Activated CD8-positive, alpha-beta T cell treated with anti-CD3 and anti-CD28 coated beads for 36 hours (primary cell): ENCODE data around the gene KCND1. TPM values are rescaled to one million over a fixed set of nuclear protein-coding genes. Genes with fewer than 3 reads are reported as not detected.
A peak's percentile ranks its signal among the peaks of the same experiment; 100 is the strongest.

Experiments used
- ATAC-seq: fragments of 200-7000 bp; cut with Tn5 transposase; one replicate; pipeline ENCODE4 v1.10.0; 2021; ENCODE audit warnings: mild to moderate bottlenecking, moderate library complexity
- CTCF ChIA-PET: fragments of 350-600 bp; sonication (Branson Sonifier 250); formaldehyde crosslinking; loops from one replicate; lab custom pipeline; 2021; ENCODE audit warnings: antibody characterized with exemption; lab: Charles Lee
- POLR2A ChIA-PET: fragments of 350-600 bp; sonication (Branson Sonifier 250); formaldehyde crosslinking; loops from one replicate; lab custom pipeline; 2021; ENCODE audit warnings: antibody characterized with exemption; lab: Charles Lee
- DNase-seq: peaks from one replicate; pipeline ENCODE4 v3.0.0-alpha.2; 2020
- H3K27ac Mint-ChIP-seq: one replicate; pipeline ENCODE4 v1.8.0; 2021; ENCODE audit warnings: mild to moderate bottlenecking, mixed read lengths
- H3K27me3 Mint-ChIP-seq: one replicate; pipeline ENCODE4 v1.8.0; 2021; ENCODE audit warnings: mixed read lengths
- H3K36me3 Mint-ChIP-seq: one replicate; pipeline ENCODE4 v1.8.0; 2021; ENCODE audit warnings: low read depth, mixed read lengths
- H3K4me1 Mint-ChIP-seq: one replicate; pipeline ENCODE4 v1.8.0; 2021; ENCODE audit warnings: low read depth, mixed read lengths
- H3K4me3 Mint-ChIP-seq: one replicate; pipeline ENCODE4 v1.8.0; 2021; ENCODE audit warnings: mild to moderate bottlenecking, moderate library complexity, mixed read lengths
- H3K9me3 Mint-ChIP-seq: one replicate; pipeline ENCODE4 v1.8.0; 2021; ENCODE audit warnings: mixed read lengths
- intact Hi-C: fragments of 100-400 bp; cut with micrococcal nuclease; formaldehyde crosslinking; loops from one replicate; pipeline ENCODE4 v1.10.0; 2022
- total RNA-seq, 2 experiments: library from RNA; stranded (reverse); gene quantifications; one replicate each; pipeline ENCODE4 v1.2.3, GENCODE V29; 2021
- TF ChIP-seq, protein P1 (sequence below): fragments of 200-600 bp; IDR thresholded peaks from one replicate; pipeline ENCODE4 v1.8.0; 2022; ENCODE audit warnings: antibody characterized with exemption, mild to moderate bottlenecking

The KCND1 gene
- total RNA-seq, 2 experiments from 2014 or later: 2.5 to 2.6 TPM

DNA sequence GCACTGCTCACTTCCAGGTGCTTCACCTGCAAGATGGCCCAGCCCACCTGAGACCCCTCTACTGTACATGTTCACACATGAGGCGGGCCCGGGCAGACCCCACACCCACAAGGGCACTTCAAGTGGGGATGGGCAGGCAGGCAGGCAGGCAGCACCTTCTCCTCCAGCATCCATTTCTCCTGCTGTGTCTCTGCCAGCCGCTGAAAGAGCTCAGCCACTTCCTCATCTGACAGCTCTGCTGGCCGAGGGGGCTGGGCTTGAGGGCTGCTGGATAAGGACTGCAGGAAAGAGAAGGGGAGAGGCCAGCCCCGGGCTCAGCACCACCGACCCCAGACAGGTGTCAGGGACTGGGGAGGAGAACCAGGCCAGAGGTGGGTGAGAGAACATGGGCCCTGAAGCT is 4.4 kb upstream of the KCND1 start:
- ATAC-seq (no peak), DNase-seq (no peak)
- ChIA-PET CTCF (no interaction called here), POLR2A (interaction anchor here (0.7 kb wide), 1 partner anchor 73 kb away, joined by 3 read pairs; no protein-coding TSS in a partner anchor)
- Mint-ChIP-seq H3K4me1 (peaks cover 18% of the 10 kb centered on the region), H3K27me3 (no peaks in the 10 kb centered on the region), H3K36me3 (peaks cover 32% of the 10 kb centered on the region), H3K4me3 (no peak overlapping the region), H3K9me3 (no peaks in the 10 kb centered on the region), H3K27ac (no peak overlapping the region)
- TF ChIP-seq, protein P1, sequence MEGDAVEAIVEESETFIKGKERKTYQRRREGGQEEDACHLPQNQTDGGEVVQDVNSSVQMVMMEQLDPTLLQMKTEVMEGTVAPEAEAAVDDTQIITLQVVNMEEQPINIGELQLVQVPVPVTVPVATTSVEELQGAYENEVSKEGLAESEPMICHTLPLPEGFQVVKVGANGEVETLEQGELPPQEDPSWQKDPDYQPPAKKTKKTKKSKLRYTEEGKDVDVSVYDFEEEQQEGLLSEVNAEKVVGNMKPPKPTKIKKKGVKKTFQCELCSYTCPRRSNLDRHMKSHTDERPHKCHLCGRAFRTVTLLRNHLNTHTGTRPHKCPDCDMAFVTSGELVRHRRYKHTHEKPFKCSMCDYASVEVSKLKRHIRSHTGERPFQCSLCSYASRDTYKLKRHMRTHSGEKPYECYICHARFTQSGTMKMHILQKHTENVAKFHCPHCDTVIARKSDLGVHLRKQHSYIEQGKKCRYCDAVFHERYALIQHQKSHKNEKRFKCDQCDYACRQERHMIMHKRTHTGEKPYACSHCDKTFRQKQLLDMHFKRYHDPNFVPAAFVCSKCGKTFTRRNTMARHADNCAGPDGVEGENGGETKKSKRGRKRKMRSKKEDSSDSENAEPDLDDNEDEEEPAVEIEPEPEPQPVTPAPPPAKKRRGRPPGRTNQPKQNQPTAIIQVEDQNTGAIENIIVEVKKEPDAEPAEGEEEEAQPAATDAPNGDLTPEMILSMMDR: no peak
- intact Hi-C loops: no loop called here

DNA sequence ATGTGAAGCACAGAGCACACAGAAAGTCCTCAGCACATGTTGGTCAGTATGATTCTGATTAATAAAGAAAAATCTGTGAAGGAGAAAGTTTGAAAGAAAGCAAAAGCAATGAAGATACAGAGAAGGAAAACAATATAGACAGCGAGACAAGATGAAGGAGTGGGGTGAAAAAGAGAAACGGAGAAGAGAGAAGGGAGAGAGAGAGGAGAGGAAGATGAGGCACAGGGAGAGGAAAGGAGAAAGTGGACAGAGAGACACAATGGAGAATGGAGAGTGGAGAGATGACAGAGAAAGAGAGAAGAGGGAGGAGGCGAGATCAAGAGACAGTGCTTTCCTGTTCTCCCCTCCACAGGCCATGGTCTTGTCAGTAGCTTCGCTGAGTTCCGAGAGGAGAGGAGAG is 3.9 kb upstream of the KCND1 start:
- ATAC-seq (no peak), DNase-seq (no peak)
- ChIA-PET POLR2A (no interaction called here), CTCF (no interaction called here)
- H3K36me3 Mint-ChIP-seq: peaks cover 30% of the 10 kb centered on the region
- H3K4me3 Mint-ChIP-seq: no peak overlapping the region
- H3K27ac Mint-ChIP-seq: no peak overlapping the region
- H3K27me3 Mint-ChIP-seq: no peaks in the 10 kb centered on the region
- no peaks in the 10 kb centered on the region for H3K9me3 Mint-ChIP-seq
- TF ChIP-seq, protein P1: no peak
- peaks cover 18% of the 10 kb centered on the region for H3K4me1 Mint-ChIP-seq
- intact Hi-C loops: no loop called here

DNA sequence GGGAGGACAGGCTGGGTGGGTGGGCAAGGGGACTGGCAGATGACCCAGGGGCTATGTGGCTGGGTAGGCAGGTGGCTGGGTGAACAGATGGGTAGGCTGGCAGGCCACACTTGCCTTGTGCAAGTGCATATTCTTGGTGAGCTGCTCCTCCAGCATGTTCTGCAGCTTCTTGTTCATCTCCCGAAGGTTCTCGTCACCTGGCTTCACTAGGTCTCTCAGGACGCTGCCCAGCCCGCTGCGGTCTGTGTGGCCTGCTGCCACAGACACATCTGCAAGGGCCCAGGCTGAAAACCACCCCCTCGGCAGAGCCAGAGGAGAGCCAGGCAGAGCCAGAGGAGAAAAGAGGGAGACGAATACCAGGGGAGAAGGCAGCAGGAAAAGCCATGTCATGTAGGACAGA is 3.4 kb upstream of the KCND1 start:
- ATAC-seq (no peak), DNase-seq (no peak)
- Mint-ChIP-seq H3K4me1 (peaks cover 18% of the 10 kb centered on the region), H3K27me3 (no peaks in the 10 kb centered on the region), H3K9me3 (no peaks in the 10 kb centered on the region), H3K4me3 (no peak overlapping the region), H3K36me3 (peaks cover 27% of the 10 kb centered on the region), H3K27ac (no peak overlapping the region)
- TF ChIP-seq, protein P1: no peak
- intact Hi-C loops: no loop called here
- CTCF ChIA-PET: no interaction called here
- POLR2A ChIA-PET: no interaction called here

DNA sequence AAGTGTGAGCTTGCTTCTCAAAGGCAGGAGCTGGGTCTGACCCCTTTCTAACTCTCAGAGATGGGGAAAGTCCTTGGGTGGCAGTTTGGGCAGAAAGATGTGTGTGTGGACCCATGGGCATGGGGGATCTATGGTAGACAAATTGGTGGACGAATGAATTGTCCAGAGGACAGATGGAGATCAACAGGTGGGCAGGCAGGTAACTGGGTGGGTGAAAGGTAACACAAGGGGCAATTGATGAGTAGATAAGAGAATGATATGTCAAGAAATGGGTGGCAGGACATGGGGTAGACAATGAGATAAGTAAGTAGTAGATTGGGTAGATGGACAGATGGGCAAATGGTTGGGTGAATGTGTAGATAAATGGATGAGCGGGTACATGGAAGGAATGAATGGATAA is 2.9 kb upstream of the KCND1 start:
- ChIA-PET POLR2A (no interaction called here), CTCF (interaction anchor here (3.2 kb wide), 1 partner anchor 11 kb away, joined by 7 read pairs; no protein-coding TSS in a partner anchor)
- no peak for ATAC-seq
- Mint-ChIP-seq H3K4me3 (no peak overlapping the region), H3K9me3 (no peaks in the 10 kb centered on the region), H3K27ac (peak overlapping the region; percentile 21), H3K4me1 (peaks cover 18% of the 10 kb centered on the region), H3K36me3 (peaks cover 26% of the 10 kb centered on the region), H3K27me3 (no peaks in the 10 kb centered on the region)
- no peak for DNase-seq
- intact Hi-C loops: loop anchor here (5.0 kb wide), 1 partner anchor 68 kb away; the partner anchor contains the start of gene TFE3
- TF ChIP-seq, protein P1: no peak

DNA sequence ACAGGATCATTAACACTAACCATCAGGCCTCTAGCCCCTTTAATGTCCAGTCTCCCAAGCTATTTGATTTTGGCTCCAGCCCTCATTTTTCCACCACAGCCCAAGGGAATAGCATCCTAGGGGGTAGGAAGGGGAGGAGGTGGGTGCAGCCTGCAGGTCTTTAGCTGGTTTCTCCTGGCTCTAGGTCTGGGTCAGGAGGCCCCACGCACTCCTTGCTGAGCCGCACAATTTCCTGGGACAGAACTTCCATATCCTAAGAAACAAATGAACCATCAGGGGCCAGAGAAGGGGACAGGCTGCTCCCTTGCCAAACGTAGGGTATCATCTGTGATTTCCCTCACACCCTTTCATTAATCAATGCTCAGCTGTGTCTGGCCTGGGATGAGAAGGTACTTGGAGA is 2.4 kb upstream of the KCND1 start:
- Mint-ChIP-seq H3K27ac (no peak overlapping the region), H3K4me3 (no peak overlapping the region), H3K4me1 (peaks cover 18% of the 10 kb centered on the region), H3K9me3 (no peaks in the 10 kb centered on the region), H3K36me3 (peaks cover 26% of the 10 kb centered on the region), H3K27me3 (no peaks in the 10 kb centered on the region)
- no peak for DNase-seq
- ChIA-PET POLR2A (no interaction called here), CTCF (interaction anchor here (3.2 kb wide), 1 partner anchor 10 kb away, joined by 7 read pairs; no protein-coding TSS in a partner anchor)
- no peak for ATAC-seq
- intact Hi-C loops: loop anchor here (5.0 kb wide), 1 partner anchor 68 kb away; the partner anchor contains the start of gene TFE3
- TF ChIP-seq, protein P1: no peak
